ENCODE results near the gene TMPRSS11B.

The TMPRSS11B gene

DNA sequence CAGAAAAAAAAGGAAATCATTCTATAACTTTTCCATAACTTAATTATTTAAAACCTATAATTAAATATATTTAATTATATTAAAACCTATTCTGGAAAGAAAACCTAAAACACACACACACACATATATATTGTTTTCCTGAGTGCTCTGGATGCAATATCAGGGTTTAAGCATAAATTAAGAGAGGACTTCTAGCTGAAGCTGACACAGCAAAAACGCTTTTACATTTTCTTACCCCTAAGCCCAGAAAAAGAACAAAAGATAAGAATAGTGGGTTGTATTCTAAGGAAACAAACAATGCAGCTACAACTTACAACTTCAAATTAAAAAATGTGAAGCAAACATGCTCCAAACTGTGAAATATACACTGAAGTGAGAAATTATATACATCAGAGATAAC, 52.3 kb downstream of the TMPRSS11B start:
- no peaks in the 10 kb centered on the region for H3K36me3 ChIP-seq (ENCODE audit: control insufficient read depth in 2 of 2, insufficient read depth in 1 of 2, low read length in 2 of 2)
- TF ChIP-seq, protein P1, sequence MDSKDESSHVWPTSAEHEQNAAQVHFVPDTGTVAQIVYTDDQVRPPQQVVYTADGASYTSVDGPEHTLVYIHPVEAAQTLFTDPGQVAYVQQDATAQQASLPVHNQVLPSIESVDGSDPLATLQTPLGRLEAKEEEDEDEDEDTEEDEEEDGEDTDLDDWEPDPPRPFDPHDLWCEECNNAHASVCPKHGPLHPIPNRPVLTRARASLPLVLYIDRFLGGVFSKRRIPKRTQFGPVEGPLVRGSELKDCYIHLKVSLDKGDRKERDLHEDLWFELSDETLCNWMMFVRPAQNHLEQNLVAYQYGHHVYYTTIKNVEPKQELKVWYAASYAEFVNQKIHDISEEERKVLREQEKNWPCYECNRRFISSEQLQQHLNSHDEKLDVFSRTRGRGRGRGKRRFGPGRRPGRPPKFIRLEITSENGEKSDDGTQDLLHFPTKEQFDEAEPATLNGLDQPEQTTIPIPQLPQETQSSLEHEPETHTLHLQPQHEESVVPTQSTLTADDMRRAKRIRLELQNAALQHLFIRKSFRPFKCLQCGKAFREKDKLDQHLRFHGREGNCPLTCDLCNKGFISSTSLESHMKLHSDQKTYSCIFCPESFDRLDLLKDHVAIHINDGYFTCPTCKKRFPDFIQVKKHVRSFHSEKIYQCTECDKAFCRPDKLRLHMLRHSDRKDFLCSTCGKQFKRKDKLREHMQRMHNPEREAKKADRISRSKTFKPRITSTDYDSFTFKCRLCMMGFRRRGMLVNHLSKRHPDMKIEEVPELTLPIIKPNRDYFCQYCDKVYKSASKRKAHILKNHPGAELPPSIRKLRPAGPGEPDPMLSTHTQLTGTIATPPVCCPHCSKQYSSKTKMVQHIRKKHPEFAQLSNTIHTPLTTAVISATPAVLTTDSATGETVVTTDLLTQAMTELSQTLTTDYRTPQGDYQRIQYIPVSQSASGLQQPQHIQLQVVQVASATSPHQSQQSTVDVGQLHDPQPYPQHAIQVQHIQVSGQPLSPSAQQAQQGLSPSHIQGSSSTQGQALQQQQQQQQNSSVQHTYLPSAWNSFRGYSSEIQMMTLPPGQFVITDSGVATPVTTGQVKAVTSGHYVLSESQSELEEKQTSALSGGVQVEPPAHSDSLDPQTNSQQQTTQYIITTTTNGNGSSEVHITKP (tag by site-specific recombination; IDR thresholded peaks at IDR 0.05), result no peak
- TF ChIP-seq OVOL3 (tag by site-specific recombination; IDR thresholded peaks at IDR 0.05), result no peak
- TF ChIP-seq ZBTB8A (tag by site-specific recombination; IDR thresholded peaks at IDR 0.05), result no peak
- no peak for TF ChIP-seq YY2 (tag by site-specific recombination; IDR thresholded peaks at IDR 0.05)
- TF ChIP-seq ZNF10 (tag by site-specific recombination; IDR thresholded peaks at IDR 0.05), result no peak
- TF ChIP-seq ZNF311 (tag by site-specific recombination; IDR thresholded peaks at IDR 0.05; ENCODE audit: borderline replicate concordance), result no peak
- no peak for TF ChIP-seq ZNF510 (tag by site-specific recombination; IDR thresholded peaks at IDR 0.05; ENCODE audit: insufficient replicate concordance)
- no peak overlapping the region for H3K4me3 ChIP-seq (ENCODE audit: low read depth, low read length)
- H3K4me1 ChIP-seq (ENCODE audit: control insufficient read depth, insufficient read depth, low read length), result no peaks in the 10 kb centered on the region
- CTCF ChIA-PET, result no interaction called here
- no peak overlapping the region for H3K27ac ChIP-seq (ENCODE audit: extremely low read depth, low read depth, low read length)
- H3K9me3 ChIP-seq (ENCODE audit: control insufficient read depth, insufficient read depth, low read depth, low read length), result no peaks in the 10 kb centered on the region
- POLR2A ChIA-PET, result no interaction called here

DNA sequence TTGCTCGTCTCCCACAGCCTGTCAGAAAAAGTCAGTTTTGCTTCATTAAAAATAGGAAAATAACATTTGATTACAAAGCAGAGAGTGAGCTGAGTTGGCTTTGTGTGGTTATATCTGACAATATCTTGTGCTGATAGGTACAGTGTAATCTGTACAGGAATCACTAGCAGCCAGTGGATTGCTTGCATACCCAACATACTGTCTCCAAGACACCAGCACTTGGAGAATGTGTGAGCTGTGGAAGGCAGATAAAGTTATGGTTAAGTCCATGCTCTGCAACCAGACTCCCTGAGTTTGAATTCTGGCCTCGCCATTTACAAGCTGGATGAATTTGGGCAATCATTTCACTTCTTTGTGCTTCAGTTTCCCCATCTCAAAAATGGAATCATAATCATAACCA, 58.3 kb downstream of the TMPRSS11B start:
- ChIA-PET POLR2A (no interaction called here), CTCF (no interaction called here)
- TF ChIP-seq ZNF792 (tag by site-specific recombination; IDR thresholded peaks at IDR 0.05) (no peak), ZNF623 (tag by site-specific recombination; IDR thresholded peaks at IDR 0.05) (no peak), ZNF510 (tag by site-specific recombination; IDR thresholded peaks at IDR 0.05; ENCODE audit: insufficient replicate concordance) (no peak), ZNF169 (tag by site-specific recombination; IDR thresholded peaks at IDR 0.05) (no peak), MEIS1 (CRISPR knock-in tag; IDR thresholded peaks at IDR 0.05; ENCODE audit: borderline replicate concordance) (no peak), ZNF37A (tag by site-specific recombination; IDR thresholded peaks at IDR 0.05) (no peak), ZNF768 (tag by site-specific recombination; IDR thresholded peaks at IDR 0.05) (no peak), ZNF670 (tag by site-specific recombination; IDR thresholded peaks at IDR 0.05; ENCODE audit: low read depth) (no peak), ZNF776 (tag by site-specific recombination; IDR thresholded peaks at IDR 0.05; ENCODE audit: borderline replicate concordance) (no peak), GLI2 (tag by site-specific recombination; IDR thresholded peaks at IDR 0.05; ENCODE audit: borderline replicate concordance, low read depth) (no peak), ZNF23 (tag by site-specific recombination; IDR thresholded peaks at IDR 0.05; ENCODE audit: borderline replicate concordance) (no peak), ZNF561 (tag by site-specific recombination; IDR thresholded peaks at IDR 0.05; ENCODE audit: borderline replicate concordance) (no peak), ZNF660 (tag by site-specific recombination; IDR thresholded peaks at IDR 0.05) (no peak)
- TF ChIP-seq, protein P2, sequence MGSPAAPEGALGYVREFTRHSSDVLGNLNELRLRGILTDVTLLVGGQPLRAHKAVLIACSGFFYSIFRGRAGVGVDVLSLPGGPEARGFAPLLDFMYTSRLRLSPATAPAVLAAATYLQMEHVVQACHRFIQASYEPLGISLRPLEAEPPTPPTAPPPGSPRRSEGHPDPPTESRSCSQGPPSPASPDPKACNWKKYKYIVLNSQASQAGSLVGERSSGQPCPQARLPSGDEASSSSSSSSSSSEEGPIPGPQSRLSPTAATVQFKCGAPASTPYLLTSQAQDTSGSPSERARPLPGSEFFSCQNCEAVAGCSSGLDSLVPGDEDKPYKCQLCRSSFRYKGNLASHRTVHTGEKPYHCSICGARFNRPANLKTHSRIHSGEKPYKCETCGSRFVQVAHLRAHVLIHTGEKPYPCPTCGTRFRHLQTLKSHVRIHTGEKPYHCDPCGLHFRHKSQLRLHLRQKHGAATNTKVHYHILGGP (tag by site-specific recombination; IDR thresholded peaks at IDR 0.05), result no peak
- TF ChIP-seq, protein P3, sequence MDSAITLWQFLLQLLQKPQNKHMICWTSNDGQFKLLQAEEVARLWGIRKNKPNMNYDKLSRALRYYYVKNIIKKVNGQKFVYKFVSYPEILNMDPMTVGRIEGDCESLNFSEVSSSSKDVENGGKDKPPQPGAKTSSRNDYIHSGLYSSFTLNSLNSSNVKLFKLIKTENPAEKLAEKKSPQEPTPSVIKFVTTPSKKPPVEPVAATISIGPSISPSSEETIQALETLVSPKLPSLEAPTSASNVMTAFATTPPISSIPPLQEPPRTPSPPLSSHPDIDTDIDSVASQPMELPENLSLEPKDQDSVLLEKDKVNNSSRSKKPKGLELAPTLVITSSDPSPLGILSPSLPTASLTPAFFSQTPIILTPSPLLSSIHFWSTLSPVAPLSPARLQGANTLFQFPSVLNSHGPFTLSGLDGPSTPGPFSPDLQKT (IDR thresholded peaks at IDR 0.05; ENCODE audit: borderline replicate concordance, low read depth, low read length), result no peak
- no peak overlapping the region for H3K4me3 ChIP-seq (ENCODE audit: low read depth, low read length)
- H3K36me3 ChIP-seq (ENCODE audit: control insufficient read depth in 2 of 2, insufficient read depth in 1 of 2, low read length in 2 of 2), result no peaks in the 10 kb centered on the region
- no peaks in the 10 kb centered on the region for H3K9me3 ChIP-seq (ENCODE audit: control insufficient read depth, insufficient read depth, low read depth, low read length)
- H3K4me1 ChIP-seq (ENCODE audit: control insufficient read depth, insufficient read depth, low read length), result no peaks in the 10 kb centered on the region
- H3K27ac ChIP-seq (ENCODE audit: extremely low read depth, low read depth, low read length), result no peak overlapping the region

All from HEK293 (cell line).